Measurements from ENCODE around the gene CLDN8.

DNA sequence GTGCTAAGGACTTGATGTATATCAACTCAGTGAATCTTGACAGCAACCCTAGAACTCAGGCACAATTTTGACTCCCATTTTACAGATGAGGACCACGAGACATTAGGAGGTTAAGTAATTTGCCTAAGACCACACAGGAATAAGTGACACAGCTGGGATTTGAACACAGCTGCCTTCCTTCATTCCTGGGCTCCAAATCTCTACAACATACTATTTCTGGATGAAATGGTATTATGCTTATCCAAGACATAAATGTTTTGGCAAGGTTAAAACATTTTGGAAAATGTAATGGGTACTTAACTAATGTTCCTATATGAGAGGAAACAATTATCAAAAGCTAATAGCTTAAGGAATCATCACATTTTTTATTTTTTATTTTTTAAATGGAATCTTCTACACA lies 4.8 kb downstream of the CLDN8 start:
- TF ChIP-seq, protein P1, sequence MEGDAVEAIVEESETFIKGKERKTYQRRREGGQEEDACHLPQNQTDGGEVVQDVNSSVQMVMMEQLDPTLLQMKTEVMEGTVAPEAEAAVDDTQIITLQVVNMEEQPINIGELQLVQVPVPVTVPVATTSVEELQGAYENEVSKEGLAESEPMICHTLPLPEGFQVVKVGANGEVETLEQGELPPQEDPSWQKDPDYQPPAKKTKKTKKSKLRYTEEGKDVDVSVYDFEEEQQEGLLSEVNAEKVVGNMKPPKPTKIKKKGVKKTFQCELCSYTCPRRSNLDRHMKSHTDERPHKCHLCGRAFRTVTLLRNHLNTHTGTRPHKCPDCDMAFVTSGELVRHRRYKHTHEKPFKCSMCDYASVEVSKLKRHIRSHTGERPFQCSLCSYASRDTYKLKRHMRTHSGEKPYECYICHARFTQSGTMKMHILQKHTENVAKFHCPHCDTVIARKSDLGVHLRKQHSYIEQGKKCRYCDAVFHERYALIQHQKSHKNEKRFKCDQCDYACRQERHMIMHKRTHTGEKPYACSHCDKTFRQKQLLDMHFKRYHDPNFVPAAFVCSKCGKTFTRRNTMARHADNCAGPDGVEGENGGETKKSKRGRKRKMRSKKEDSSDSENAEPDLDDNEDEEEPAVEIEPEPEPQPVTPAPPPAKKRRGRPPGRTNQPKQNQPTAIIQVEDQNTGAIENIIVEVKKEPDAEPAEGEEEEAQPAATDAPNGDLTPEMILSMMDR (IDR thresholded peaks at IDR 0.05) = no peak
- TF ChIP-seq POLR2A (IDR thresholded peaks at IDR 0.05) = no peak
